NCI-H748 (cell line): ENCODE results near the gene RIBC2.
A peak's percentile ranks its signal among the peaks of the same experiment; 100 is the strongest.
"Not testable (repeated sequence)": the region's sequence is repeated elsewhere in the genome, so short reads cannot be mapped to it uniquely, and the experiment has no call there.

Experiments used
- DNase-seq: peaks from one replicate; lab custom pipeline; 2025; ENCODE audit not compliant: unreplicated experiment; lab: John Stamatoyannopoulos, UW

RIBC2 gene

GRCh38 chr22:45413368-45414211 lies at the start of gene RIBC2, which contains the start of gene SMC1B:
Gene RIBC2 (plus strand): TSS chr22:45413693. CDS start chr22:45413887, 194 bp downstream.
Gene SMC1B (minus strand): TSS chr22:45413599. CDS start chr22:45413567, 32 bp downstream.
- DNase-seq: peak; percentile 98

GRCh38 chr22:45366713-45367112 lies 46.8 kb upstream of the RIBC2 start:
- no peak for DNase-seq

- DNase-seq: not testable (repeated sequence)
Observed at GRCh38 chr22:45373592-45373991, 39.9 kb upstream of the RIBC2 start.

- DNase-seq: no peak
Observed at GRCh38 chr22:45376009-45376408, 37.5 kb upstream of the RIBC2 start.

GRCh38 chr22:45376703-45377102 lies 36.8 kb upstream of the RIBC2 start:
- DNase-seq: no peak

GRCh38 chr22:45381348-45381747 lies 32.1 kb upstream of the RIBC2 start:
- DNase-seq: no peak

- DNase-seq: no peak
Observed at GRCh38 chr22:45389546-45389945, 23.9 kb upstream of the RIBC2 start.

- no peak for DNase-seq
Observed at GRCh38 chr22:45397806-45398205, 15.7 kb upstream of the RIBC2 start.

GRCh38 chr22:45398214-45398613 lies 15.3 kb upstream of the RIBC2 start:
- DNase-seq: no peak

GRCh38 chr22:45399712-45400445 lies 13.6 kb upstream of the RIBC2 start:
- peak; percentile 35 for DNase-seq

- no peak for DNase-seq
Observed at GRCh38 chr22:45402466-45402985, 11.0 kb upstream of the RIBC2 start.

- DNase-seq: no peak
Observed at GRCh38 chr22:45407793-45408192, 5.7 kb upstream of the RIBC2 start.

- DNase-seq: no peak
Observed at GRCh38 chr22:45413013-45413367, 503 bp upstream of the RIBC2 start.

GRCh38 chr22:45418056-45418769 lies 4.7 kb downstream of the RIBC2 start:
- DNase-seq: no peak

GRCh38 chr22:45418770-45419138 lies 5.3 kb downstream of the RIBC2 start:
- no peak for DNase-seq

- DNase-seq: no peak
Observed at GRCh38 chr22:45420011-45420410, 6.5 kb downstream of the RIBC2 start.

GRCh38 chr22:45420539-45420938 lies 7.0 kb downstream of the RIBC2 start:
- no peak for DNase-seq

GRCh38 chr22:45421349-45422055 lies 8.0 kb downstream of the RIBC2 start:
- DNase-seq: no peak

- DNase-seq: no peak
Observed at GRCh38 chr22:45422237-45422983, 8.9 kb downstream of the RIBC2 start.

GRCh38 chr22:45423524-45423923 lies 10.0 kb downstream of the RIBC2 start:
- no peak for DNase-seq
